Hematopoietic multipotent progenitor cell treated with erythropoietin and hydrocortisone succinate and interleukin-3 and kit ligand, for 4 days (in vitro differentiated cells): ENCODE measurements around the gene IP6K1.
"Not testable (repeated sequence)": the region's sequence is repeated elsewhere in the genome, so short reads cannot be mapped to it uniquely, and the experiment has no call there.

ENCODE experiments used
- DNase-seq: peaks from one replicate; pipeline ENCODE4 v3.0.0-alpha.2; 2015

IP6K1 gene

GRCh38 chr3:49786357-49787181, at the start of gene IP6K1:
IP6K1 (minus strand) TSS chr3:49786542; CDS start chr3:49748040, 38,502 bp downstream.
- DNase-seq, result peak; percentile 100

- DNase-seq, result peak; percentile 53
These were observed 45.0 kb upstream of the IP6K1 start for GRCh38 chr3:49831341-49831740.

- DNase-seq, result no peak
These were observed 39.7 kb upstream of the IP6K1 start for GRCh38 chr3:49826016-49826415.

GRCh38 chr3:49823131-49823530, 36.8 kb upstream of the IP6K1 start:
- DNase-seq, result not testable (repeated sequence)

- peak; percentile 81 for DNase-seq
These were observed 27.3 kb upstream of the IP6K1 start, which contains the start of gene UBA7 for GRCh38 chr3:49813497-49814174. UBA7 (minus strand) TSS chr3:49813953; CDS start chr3:49813787, 166 bp downstream.

- DNase-seq, result peak; percentile 24
These were observed 26.7 kb upstream of the IP6K1 start for GRCh38 chr3:49812916-49813496.

GRCh38 chr3:49807431-49808114, 21.2 kb upstream of the IP6K1 start:
- peak; percentile 69 for DNase-seq

- DNase-seq, result peak; percentile 50
These were observed 20.5 kb upstream of the IP6K1 start for GRCh38 chr3:49806850-49807249.

GRCh38 chr3:49805897-49806701, 19.8 kb upstream of the IP6K1 start:
- peak; percentile 98 for DNase-seq

GRCh38 chr3:49805367-49805782, 19.0 kb upstream of the IP6K1 start:
- DNase-seq, result peak; percentile 86

- DNase-seq, result peak; percentile 64
These were observed 18.0 kb upstream of the IP6K1 start for GRCh38 chr3:49804141-49805041.

- peak; percentile 95 for DNase-seq
These were observed 17.3 kb upstream of the IP6K1 start for GRCh38 chr3:49803465-49804140.

GRCh38 chr3:49802719-49803464, 16.6 kb upstream of the IP6K1 start, which contains the start of gene INKA1:
INKA1 (plus strand) TSS chr3:49803261; CDS start chr3:49803393, 132 bp downstream.
- peak; percentile 96 for DNase-seq

- DNase-seq, result no peak
These were observed 14.8 kb upstream of the IP6K1 start for GRCh38 chr3:49801160-49801559.

GRCh38 chr3:49799761-49800160, 13.4 kb upstream of the IP6K1 start, which contains the start of gene CDHR4:
CDHR4 (minus strand) TSS chr3:49799873; CDS start chr3:49799812, 61 bp downstream.
- no peak for DNase-seq

GRCh38 chr3:49799105-49799504, 12.8 kb upstream of the IP6K1 start:
- no peak for DNase-seq

GRCh38 chr3:49794926-49795905, 8.9 kb upstream of the IP6K1 start:
- DNase-seq, result no peak

GRCh38 chr3:49794431-49794830, 8.1 kb upstream of the IP6K1 start:
- DNase-seq, result no peak
